GM12874 (cell line): ENCODE measurements around the gene OPHN1.

Experiments used
- CTCF ChIP-seq: IDR thresholded peaks from 2 replicates; pipeline ENCODE4 v1.5.1; 2011; ENCODE audit warnings: low read depth, mild to moderate bottlenecking, control low read depth, low read length, moderate library complexity; ENCODE audit not compliant: insufficient read depth

Gene OPHN1

GRCh38 chrX:68355629-68355920, 77.7 kb downstream of the OPHN1 start:
- TF ChIP-seq CTCF, result no peak

DNA sequence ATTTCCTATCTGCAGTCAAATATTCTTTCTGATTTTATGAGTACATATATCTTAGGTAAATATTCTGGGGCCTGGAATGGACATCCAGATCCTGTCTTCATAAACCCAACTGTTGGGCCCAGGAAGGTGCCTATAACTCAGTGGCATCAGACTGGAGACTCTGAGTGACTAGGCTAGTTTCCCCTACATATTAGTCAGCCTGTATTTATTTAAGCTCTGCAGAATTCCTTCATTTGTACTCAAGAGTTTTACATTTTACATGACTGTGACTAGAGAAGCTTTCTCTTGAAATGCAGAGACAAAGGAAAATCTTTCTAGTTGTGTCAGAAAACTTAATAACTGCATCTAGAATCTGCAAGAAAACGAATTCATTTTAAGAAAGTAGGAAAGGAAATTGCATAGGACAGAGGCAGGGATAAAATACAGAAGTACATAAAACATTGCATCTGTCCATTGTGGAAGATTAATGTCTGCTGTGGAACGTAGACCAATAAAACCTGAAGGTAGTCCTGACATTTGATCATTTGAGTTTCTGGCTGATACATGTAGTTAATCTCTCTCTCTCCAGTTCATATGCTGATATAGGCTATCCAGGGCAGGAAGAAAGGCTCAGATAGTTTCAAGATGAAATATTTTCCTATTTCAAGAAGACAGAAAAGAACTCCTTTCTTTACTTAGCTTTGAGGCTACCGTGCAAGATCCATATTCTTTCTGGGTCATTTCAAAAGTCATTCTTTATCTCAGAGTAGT, 78.2 kb downstream of the OPHN1 start:
- no peak for TF ChIP-seq CTCF

- no peak for TF ChIP-seq CTCF
These were observed 88.3 kb downstream of the OPHN1 start for GRCh38 chrX:68345025-68345424.

GRCh38 chrX:68343551-68343950, 89.7 kb downstream of the OPHN1 start:
- no peak for TF ChIP-seq CTCF

DNA sequence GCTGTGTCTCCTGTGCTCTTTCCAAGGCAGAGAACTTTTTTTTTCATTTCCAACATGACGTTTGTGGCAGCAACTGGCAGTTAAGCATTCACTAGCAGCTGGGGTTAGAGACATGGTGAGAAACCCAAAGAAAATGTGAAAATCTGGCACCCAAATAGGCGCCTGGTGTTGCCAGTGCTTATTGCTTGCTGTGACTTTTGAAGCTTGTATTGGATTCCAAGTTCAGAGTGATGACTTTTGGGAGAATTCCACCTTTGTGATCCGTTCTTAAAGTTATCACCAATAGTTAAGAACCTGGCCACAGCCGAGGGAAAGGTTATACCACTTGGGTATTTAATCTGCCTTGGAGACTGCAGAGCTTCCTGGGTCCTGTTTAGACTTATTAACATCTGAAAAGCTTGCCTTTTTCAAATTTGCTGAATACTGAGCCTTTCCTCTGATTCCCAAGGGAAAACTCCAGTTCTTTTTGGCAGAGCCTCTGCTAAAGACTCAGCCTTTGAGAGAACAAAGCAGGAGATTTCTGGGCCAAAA, 101.0 kb downstream of the OPHN1 start:
- no peak for TF ChIP-seq CTCF

GRCh38 chrX:68307769-68308168, 125.5 kb downstream of the OPHN1 start:
- no peak for TF ChIP-seq CTCF

- no peak for TF ChIP-seq CTCF
These were observed 128.7 kb downstream of the OPHN1 start for GRCh38 chrX:68304602-68305001.
